Natural killer cell (primary cell): ENCODE results near the gene RGR. TPM values are rescaled to one million over a fixed set of nuclear protein-coding genes. Genes with fewer than 3 reads are reported as not detected.

ENCODE experiments used
- ATAC-seq, 3 donors: fragments of 150-1000 bp in 2 of 3; fragments of 200-7000 bp in 1 of 3; cut with Tn5 transposase; 1 replicate in 1 of 3; 2 replicates in 2 of 3; pipeline ENCODE4 v1.10.0; 2021; ENCODE audit warnings: mild to moderate bottlenecking in 2 of 3, moderate library complexity in 2 of 3
- DNase-seq, 2 donors: peaks; one replicate each; pipeline versions ENCODE4 v3.0.0 to v3.0.0-alpha.2; 2013 to 2021; ENCODE audit warnings: mixed read lengths in 1 of 2
- H3K27ac ChIP-seq: one replicate; pipeline ENCODE4 v1.5.1; 2013; ENCODE audit warnings: mild to moderate bottlenecking, low read length
- H3K27me3 ChIP-seq: one replicate; pipeline ENCODE4 v1.6.1; 2013; ENCODE audit warnings: low read length; ENCODE audit not compliant: control insufficient read depth, insufficient read depth
- H3K36me3 ChIP-seq: one replicate; pipeline ENCODE4 v1.6.1; 2013; ENCODE audit warnings: low read length; ENCODE audit not compliant: control insufficient read depth, insufficient read depth
- H3K4me1 ChIP-seq: one replicate; pipeline ENCODE4 v1.6.1; 2013; ENCODE audit warnings: low read length; ENCODE audit not compliant: control insufficient read depth, insufficient read depth
- H3K4me3 ChIP-seq: one replicate; pipeline ENCODE4 v1.5.1; 2013; ENCODE audit warnings: low read length
- H3K9me3 ChIP-seq: one replicate; pipeline ENCODE4 v1.6.1; 2013; ENCODE audit warnings: low read length; ENCODE audit not compliant: control insufficient read depth, insufficient read depth
- H3K27ac Mint-ChIP-seq, 2 donors: one replicate each; pipeline ENCODE4 v1.8.0; 2022; ENCODE audit warnings: mild to moderate bottlenecking in 2 of 2, mixed read lengths in 2 of 2, moderate library complexity in 1 of 2
- H3K27me3 Mint-ChIP-seq, 2 donors: one replicate each; pipeline ENCODE4 v1.8.0; 2022; ENCODE audit warnings: low read depth in 2 of 2, mixed read lengths in 2 of 2
- H3K36me3 Mint-ChIP-seq: one replicate; pipeline ENCODE4 v1.8.0; 2022; ENCODE audit warnings: mixed read lengths
- H3K4me1 Mint-ChIP-seq, 2 donors: one replicate each; pipeline ENCODE4 v1.8.0; 2022; ENCODE audit warnings: mixed read lengths in 2 of 2
- H3K4me3 Mint-ChIP-seq: one replicate; pipeline ENCODE4 v1.8.0; 2022; ENCODE audit warnings: mild to moderate bottlenecking, moderate library complexity, mixed read lengths
- H3K9me3 Mint-ChIP-seq, 2 donors: one replicate each; pipeline ENCODE4 v1.8.0; 2022; ENCODE audit warnings: mixed read lengths in 2 of 2
- CTCF ChIP-seq: fragments of 200-600 bp; IDR thresholded peaks from one replicate; pipeline ENCODE4 v1.8.0; 2022; ENCODE audit warnings: antibody characterized with exemption
- WGBS: methylation state at CpG from one replicate; pipeline ENCODE4 v1.1.7; 2013; ENCODE audit warnings: missing lambda C conversion rate; ENCODE audit not compliant: insufficient coverage; 5-methylcytosine and 5-hydroxymethylcytosine counted together
- intact Hi-C: fragments of 100-400 bp; cut with micrococcal nuclease; formaldehyde crosslinking; loops from one replicate; pipeline ENCODE4 v1.14.2; 2022
- total RNA-seq, 4 donors: library from RNA; stranded (reverse); fragments of 120-200 nt in 1 of 4; gene quantifications; one replicate each; pipeline versions ENCODE4 v1.2.3 to v1.2.4, GENCODE V29; 2013 to 2022

The RGR gene
- total RNA-seq, 3 donors from 2014 or later (not counting 1 experiment from before 2014, with no cell fraction given): not detected

- Mint-ChIP-seq H3K4me1 (no peaks in the 10 kb centered on the region), H3K27ac (no peak overlapping the region), H3K36me3 (no peaks in the 10 kb centered on the region), H3K9me3 (no peaks in the 10 kb centered on the region), H3K27me3 (peaks cover 17 to 26% of the 10 kb centered on the region in 2 donors), H3K4me3 (no peak overlapping the region)
- no peak overlapping the region for H3K4me3 ChIP-seq
- H3K4me1 ChIP-seq: no peaks in the 10 kb centered on the region
- no peak for TF ChIP-seq CTCF
- DNase-seq: no peak
- H3K27me3 ChIP-seq: no peaks in the 10 kb centered on the region
- intact Hi-C loops: no loop called here
- ATAC-seq: no peak
- no peaks in the 10 kb centered on the region for H3K36me3 ChIP-seq
- WGBS: 100% methylated on average over 2 of the region's 3 CpGs
- H3K27ac ChIP-seq: no peak overlapping the region
- no peaks in the 10 kb centered on the region for H3K9me3 ChIP-seq
Observed at GRCh38 chr10:84238909-84239308, 5.9 kb upstream of the RGR start.

GRCh38 chr10:84241185-84241790 is 3.6 kb upstream of the RGR start, which contains the start of gene LRIT1:
LRIT1 (minus strand) TSS chr10:84241546; CDS start chr10:84241439, 107 bp downstream.
- H3K4me3 ChIP-seq: no peak within 1 kb of the TSS
- Mint-ChIP-seq H3K4me1 (no peaks in the 10 kb centered on the region), H3K9me3 (no peaks in the 10 kb centered on the region), H3K27me3 (peaks cover 16 to 28% of the 10 kb centered on the region in 2 donors), H3K4me3 (no peak within 1 kb of the TSS), H3K27ac (no peak within 1 kb of the TSS), H3K36me3 (no peaks in the 10 kb centered on the region)
- TF ChIP-seq CTCF: no peak
- no peak within 1 kb of the TSS for H3K27ac ChIP-seq
- ATAC-seq (no peak), DNase-seq (no peak)
- H3K4me1 ChIP-seq: no peaks in the 10 kb centered on the region
- no peaks in the 10 kb centered on the region for H3K36me3 ChIP-seq
- WGBS: 84% methylated on average over 13 of the region's 13 CpGs
- no peaks in the 10 kb centered on the region for H3K9me3 ChIP-seq
- H3K27me3 ChIP-seq: no peaks in the 10 kb centered on the region
- intact Hi-C loops: no loop called here

- no peak overlapping the region for H3K27ac Mint-ChIP-seq
- intact Hi-C loops: no loop called here
- Histone ChIP-seq H3K27ac (no peak overlapping the region), H3K4me1 (no peaks in the 10 kb centered on the region), H3K27me3 (no peaks in the 10 kb centered on the region), H3K9me3 (no peaks in the 10 kb centered on the region), H3K4me3 (no peak overlapping the region), H3K36me3 (no peaks in the 10 kb centered on the region)
- DNase-seq (no peak), ATAC-seq (no peak)
- H3K4me3 Mint-ChIP-seq: no peak overlapping the region
- TF ChIP-seq CTCF: no peak
- H3K27me3 Mint-ChIP-seq: peaks cover 6 to 18% of the 10 kb centered on the region in 2 donors
- H3K4me1 Mint-ChIP-seq: no peaks in the 10 kb centered on the region
- no peaks in the 10 kb centered on the region for H3K9me3 Mint-ChIP-seq
- WGBS: 82% methylated on average over 3 of the region's 3 CpGs
- H3K36me3 Mint-ChIP-seq: no peaks in the 10 kb centered on the region
Observed at GRCh38 chr10:84243759-84244158, 1.1 kb upstream of the RGR start.

GRCh38 chr10:84247496-84247895 is 2.6 kb downstream of the RGR start:
- TF ChIP-seq CTCF: no peak
- no peaks in the 10 kb centered on the region for H3K4me1 ChIP-seq
- intact Hi-C loops: no loop called here
- Mint-ChIP-seq H3K4me1 (no peaks in the 10 kb centered on the region), H3K9me3 (no peaks in the 10 kb centered on the region), H3K27ac (no peak overlapping the region), H3K36me3 (no peaks in the 10 kb centered on the region), H3K27me3 (peaks cover 6 to 14% of the 10 kb centered on the region in 2 donors), H3K4me3 (no peak overlapping the region)
- ATAC-seq (no peak), DNase-seq (no peak)
- no peaks in the 10 kb centered on the region for H3K27me3 ChIP-seq
- no peak overlapping the region for H3K27ac ChIP-seq
- WGBS: 77% methylated on average over 6 of the region's 6 CpGs
- no peak overlapping the region for H3K4me3 ChIP-seq
- no peaks in the 10 kb centered on the region for H3K9me3 ChIP-seq
- H3K36me3 ChIP-seq: no peaks in the 10 kb centered on the region
